Activated CD8-positive, alpha-beta memory T cell treated with anti-CD3 and anti-CD28 coated beads for 36 hours (primary cell): Measurements from ENCODE around the gene MMUT. TPM values are rescaled to one million over a fixed set of nuclear protein-coding genes. Genes with fewer than 3 reads are reported as not detected.
"Not testable (repeated sequence)": the region's sequence is repeated elsewhere in the genome, so short reads cannot be mapped to it uniquely, and the experiment has no call there.

Experiments used
- CTCF ChIA-PET: fragments of 350-600 bp; sonication (Branson Sonifier 250); formaldehyde crosslinking; loops from one replicate; lab custom pipeline; 2021; ENCODE audit warnings: antibody characterized with exemption; lab: Charles Lee
- POLR2A ChIA-PET: fragments of 350-600 bp; sonication (Branson Sonifier 250); formaldehyde crosslinking; loops from one replicate; lab custom pipeline; 2021; ENCODE audit warnings: antibody characterized with exemption; lab: Charles Lee
- total RNA-seq, 2 experiments: library from RNA; stranded (reverse); gene quantifications; one replicate each; pipeline ENCODE4 v1.2.3, GENCODE V29; 2021

The MMUT gene
- total RNA-seq, 2 experiments from 2014 or later: 11.4 to 11.5 TPM

DNA sequence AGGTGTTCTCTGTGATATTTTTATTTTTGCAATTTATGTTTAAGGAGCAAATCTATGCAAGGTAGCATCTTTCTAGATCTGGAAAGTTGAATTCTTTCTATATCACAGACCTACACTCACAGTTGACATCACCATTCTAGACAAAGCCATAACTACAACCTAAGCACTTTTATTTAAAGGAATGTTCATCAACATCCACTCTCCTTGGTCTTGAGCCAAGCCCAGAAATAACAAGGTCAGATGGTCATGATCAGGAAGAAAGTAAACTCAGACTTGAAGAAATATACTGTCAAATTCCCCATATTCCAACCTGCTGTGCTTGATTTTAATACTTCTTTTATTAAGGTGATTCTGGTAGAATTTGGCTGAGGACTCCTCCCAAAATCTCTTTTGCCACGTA, 32.2 kb downstream of the MMUT start:
- CTCF ChIA-PET: no interaction called here

DNA sequence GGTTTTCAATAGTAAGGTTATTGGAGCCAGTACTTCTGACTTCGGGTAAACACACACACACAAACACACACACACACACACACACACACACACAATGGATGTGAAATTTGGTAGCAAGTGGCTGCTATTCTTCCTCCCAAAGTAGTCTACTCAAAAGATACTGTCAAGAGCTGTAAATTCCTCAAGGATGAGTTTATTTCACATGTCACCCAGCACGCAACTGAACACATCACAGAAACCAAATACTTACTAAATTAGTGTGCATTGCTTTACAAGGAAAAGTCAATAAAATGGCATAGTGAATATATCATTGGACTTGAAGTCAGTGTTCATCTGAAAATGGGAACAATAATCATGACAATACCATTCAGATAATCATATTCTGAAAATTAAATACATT, 32.9 kb downstream of the MMUT start:
- CTCF ChIA-PET: no interaction called here

More for the DNA sequence above, 32.2 kb downstream of the MMUT start:
- POLR2A ChIA-PET: no interaction called here

DNA sequence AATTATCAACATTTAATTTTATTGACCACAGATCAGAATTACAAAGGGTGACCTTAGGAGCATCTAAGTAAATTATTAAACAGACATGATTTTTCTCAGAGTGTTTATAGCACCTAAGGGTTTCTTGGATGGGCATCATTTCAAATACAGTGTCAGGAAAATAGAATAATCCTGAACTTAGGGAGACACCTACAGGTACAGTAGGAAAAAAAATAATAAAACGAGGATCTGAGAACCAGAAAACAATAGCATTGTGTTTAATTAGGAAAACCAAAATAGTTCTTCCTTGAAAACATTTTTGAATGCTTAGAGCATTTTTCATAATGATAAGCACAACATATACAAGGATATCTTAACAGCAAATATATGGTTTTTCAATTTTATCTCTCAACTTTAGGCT, 39.2 kb downstream of the MMUT start:
- CTCF ChIA-PET: no interaction called here
- POLR2A ChIA-PET: no interaction called here

More for the DNA sequence above, 32.9 kb downstream of the MMUT start:
- POLR2A ChIA-PET: no interaction called here

DNA sequence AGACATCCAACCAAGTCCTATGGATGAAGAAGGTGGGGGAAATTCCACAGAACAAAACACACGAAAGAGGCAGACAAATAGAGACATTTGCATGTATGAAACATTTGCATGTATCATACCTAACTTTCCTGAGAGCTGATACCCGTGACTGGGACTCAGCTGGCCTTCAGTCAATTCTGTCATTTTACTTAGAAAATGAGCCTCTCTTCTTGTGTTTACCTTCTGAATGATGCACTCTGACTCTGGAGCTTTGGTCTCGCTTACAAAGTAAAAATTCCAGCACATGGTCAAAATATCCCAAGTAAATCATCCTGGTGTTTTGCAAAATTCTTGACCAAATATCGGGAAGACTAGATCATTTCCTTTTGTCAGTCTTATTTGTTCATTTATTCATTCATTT, 46.9 kb downstream of the MMUT start:
- POLR2A ChIA-PET: no interaction called here
- CTCF ChIA-PET: no interaction called here

DNA sequence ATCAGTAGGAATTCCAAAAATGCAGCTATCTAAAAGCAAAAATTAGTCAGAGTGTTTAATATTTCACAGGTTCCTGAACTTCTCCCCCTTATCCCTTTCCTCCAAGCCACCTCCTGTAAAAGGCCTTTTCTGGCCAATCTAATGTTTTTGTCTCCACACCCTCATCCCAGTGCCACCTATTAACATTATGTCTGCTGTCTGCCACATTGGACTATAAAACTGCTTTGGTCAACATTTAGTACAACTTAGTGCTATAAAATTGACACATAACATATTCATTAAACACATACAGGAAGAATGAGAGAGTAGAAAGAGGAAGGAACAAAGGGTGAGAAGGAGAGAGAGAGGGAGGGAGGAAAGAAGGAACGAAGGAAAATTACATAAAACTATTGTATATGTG, 47.7 kb downstream of the MMUT start:
- POLR2A ChIA-PET: no interaction called here
- CTCF ChIA-PET: no interaction called here

DNA sequence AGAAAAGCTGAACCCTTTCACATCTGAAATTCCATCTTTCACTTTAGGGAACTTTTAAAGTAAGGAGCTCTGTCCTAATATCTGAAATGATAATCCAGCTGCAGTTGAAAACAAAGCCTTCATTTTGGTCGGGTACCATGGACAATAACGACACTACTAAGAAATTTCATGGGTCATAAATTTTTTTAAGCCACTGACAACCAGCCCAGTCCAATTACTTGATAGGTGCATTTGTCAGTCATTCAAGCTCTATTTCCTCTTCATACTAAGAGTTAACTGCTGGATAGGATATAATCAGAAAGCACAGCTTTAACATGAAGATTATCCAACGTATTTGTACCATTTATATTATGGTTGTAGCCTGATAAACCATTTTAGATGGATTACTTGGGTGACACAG, 52.5 kb downstream of the MMUT start:
- CTCF ChIA-PET: interaction anchor here (0.7 to 1.8 kb wide), 4 partner anchors 15 to 1630 kb away, joined by 3 to 6 read pairs (median 3); no protein-coding TSS in a partner anchor
- POLR2A ChIA-PET: no interaction called here

DNA sequence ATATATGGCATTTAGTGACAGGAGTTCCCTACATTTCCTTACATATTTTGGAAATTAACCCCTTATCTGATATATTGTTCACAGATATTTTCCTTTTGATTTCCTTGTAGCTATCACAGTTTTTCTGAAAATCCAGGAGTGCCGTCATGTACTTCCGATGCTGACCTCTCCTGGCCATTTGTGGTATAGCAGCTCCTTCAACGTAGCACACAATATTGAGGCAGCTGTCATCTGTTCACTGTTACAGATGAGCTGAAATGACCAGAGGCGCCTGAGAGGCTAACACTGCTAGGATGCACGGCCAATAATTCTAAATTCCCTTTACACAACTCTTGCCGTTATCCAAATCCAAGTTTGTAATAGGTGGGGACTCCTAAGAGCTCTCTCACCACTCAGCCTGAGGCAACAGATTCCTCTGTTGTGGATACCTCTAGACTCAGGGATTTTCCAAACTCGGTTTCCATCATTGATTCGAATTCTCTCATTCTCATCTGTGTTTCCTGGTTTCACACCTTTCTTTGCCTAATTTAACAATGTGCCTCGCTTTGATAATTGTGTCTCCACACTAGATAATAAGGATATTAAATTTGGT, 53.0 kb downstream of the MMUT start:
- ChIA-PET POLR2A (no interaction called here), CTCF (interaction anchor here (0.7 to 1.8 kb wide), 4 partner anchors 14 to 1630 kb away, joined by 3 to 6 read pairs (median 3); no protein-coding TSS in a partner anchor)

DNA sequence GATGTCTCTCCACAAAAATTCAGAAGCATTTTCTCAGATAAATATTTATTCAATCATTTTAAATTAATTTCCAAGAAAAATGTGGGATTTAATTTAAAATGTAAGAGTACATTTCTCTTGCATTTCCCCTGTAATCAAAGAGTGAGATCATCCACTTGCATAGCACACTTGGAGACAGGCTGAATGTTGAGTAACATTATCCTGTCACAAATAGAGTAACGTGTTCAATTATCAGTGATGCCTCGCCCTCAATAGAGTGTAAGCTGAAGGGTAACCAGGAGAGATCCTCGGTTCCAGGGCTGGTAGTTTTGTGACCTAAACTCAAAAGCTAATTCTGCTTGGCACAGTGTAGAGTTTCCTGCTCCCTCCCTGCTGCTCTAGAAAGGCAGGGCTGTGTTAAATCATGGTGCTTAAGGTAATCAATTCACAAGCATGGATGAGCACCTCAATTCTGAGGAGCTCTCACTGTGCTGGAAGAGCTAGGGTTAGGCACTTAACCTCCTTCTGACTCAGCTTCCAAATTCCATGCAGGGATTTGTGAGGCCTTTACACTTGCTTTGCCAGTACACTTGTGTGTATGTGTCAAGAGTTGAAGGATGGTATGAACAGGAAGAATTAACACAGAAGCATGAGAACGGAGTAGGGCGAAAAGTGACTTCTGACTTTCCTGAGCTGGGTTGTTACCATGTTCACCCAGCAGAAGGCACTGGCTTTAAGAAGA, 56.6 kb downstream of the MMUT start:
- POLR2A ChIA-PET: no interaction called here
- CTCF ChIA-PET: no interaction called here

DNA sequence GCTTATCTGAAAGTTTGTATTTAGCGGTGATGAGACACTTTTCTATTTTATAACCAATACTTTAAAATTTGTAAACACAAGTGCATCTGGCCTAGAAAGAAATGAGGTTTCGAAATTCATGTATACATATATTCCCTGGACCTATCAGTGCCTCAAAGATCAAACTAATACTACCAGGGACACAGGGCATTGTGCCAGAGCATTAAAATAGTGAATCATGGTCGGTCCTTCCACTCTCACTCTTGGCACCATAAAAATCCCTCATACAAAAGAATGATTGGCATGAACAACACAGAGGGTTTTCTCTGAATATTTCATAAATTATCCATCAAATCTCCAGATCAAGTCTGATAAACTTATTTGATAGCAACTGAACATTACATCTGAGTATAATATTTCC, 62.0 kb downstream of the MMUT start:
- ChIA-PET CTCF (no interaction called here), POLR2A (no interaction called here)

DNA sequence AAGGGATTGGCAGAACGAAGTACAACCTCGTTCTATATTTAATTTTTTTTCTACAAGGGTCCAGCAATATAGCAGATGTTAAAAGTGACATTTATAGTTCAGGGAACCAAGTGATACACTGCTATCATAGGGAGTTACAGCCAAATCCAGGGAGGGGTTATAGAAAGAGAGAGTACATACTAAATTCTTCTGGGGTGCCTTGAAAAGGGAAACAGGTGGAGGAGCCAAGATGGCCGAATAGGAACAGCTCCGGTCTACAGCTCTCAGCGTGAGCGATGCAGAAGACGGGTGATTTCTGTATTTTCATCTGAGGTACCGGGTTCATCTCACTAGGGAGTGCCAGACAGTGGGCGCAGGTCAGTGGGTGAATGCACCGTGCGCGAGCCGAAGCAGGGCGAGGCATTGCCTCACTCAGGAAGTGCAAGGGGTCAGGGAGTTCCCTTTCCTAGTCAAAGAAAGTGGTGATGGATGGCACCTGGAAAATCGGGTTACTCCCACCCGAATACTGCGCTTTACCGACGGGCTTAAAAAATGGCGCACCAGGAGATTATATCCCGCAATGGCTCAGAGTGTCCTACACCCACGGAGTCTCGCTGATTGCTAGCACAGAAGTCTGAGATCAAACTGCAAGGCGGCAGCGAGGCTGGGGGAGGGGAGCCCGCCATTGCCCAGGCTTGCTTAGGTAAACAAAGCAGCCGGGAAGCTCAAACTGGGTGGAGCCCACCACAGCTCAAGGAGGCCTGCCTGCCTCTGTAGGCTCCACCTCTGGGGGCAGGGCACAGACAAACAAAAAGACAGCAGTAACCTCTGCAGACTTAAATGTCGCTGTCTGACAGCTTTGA, 76.2 kb downstream of the MMUT start:
- POLR2A ChIA-PET, CTCF ChIA-PET: not testable (repeated sequence)

DNA sequence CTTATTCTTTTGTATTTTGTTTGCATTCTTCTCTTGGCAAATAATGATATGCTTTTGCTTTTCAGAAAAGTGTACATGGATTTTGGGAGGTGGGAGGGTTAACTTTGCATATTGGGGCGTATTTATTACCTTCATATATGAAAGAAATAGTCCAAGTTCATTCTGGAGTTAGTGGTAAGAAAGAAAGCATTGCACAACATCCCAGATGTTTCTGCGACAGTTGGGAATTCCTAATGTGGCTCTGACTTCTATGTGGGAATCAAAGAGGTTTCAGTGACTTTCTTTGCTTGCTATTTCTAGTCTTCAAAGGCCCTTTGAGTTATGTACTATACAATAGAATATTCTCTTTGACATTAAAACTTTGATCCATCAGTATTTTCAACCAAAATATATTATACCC, 78.1 kb downstream of the MMUT start:
- ChIA-PET POLR2A (no interaction called here), CTCF (no interaction called here)

Other genes starting within 250 kb of the MMUT start
- 10 to 100 TPM; 17.6 to 18.4 TPM for gene CENPQ, start 117 bp upstream of the MMUT start, total RNA-seq
- not detected for gene GLYATL3, start 36.7 kb upstream of the MMUT start, total RNA-seq
- not detected for gene C6orf141, start 87.4 kb upstream of the MMUT start, total RNA-seq
- not detected for gene RHAG, start 173.6 kb upstream of the MMUT start, total RNA-seq